Hepatocyte (in vitro differentiated cells): ENCODE results near the gene NDUFB4.

Experiments used
- CTCF ChIP-seq: fragments of 200-600 bp; sonication (generic); IDR thresholded peaks from 2 replicates; pipeline ENCODE4 v1.5.1; 2016; ENCODE audit warnings: antibody characterized with exemption, mild to moderate bottlenecking; ENCODE audit not compliant: poor library complexity
- EZH2phosphoT487 ChIP-seq: fragments of 200-600 bp; sonication (generic); IDR thresholded peaks from one replicate; pipeline ENCODE4 v1.6.1; 2018; ENCODE audit warnings: antibody characterized with exemption, mild to moderate bottlenecking, low read depth, moderate library complexity; ENCODE audit not compliant: unreplicated experiment, severe bottlenecking

DNA sequence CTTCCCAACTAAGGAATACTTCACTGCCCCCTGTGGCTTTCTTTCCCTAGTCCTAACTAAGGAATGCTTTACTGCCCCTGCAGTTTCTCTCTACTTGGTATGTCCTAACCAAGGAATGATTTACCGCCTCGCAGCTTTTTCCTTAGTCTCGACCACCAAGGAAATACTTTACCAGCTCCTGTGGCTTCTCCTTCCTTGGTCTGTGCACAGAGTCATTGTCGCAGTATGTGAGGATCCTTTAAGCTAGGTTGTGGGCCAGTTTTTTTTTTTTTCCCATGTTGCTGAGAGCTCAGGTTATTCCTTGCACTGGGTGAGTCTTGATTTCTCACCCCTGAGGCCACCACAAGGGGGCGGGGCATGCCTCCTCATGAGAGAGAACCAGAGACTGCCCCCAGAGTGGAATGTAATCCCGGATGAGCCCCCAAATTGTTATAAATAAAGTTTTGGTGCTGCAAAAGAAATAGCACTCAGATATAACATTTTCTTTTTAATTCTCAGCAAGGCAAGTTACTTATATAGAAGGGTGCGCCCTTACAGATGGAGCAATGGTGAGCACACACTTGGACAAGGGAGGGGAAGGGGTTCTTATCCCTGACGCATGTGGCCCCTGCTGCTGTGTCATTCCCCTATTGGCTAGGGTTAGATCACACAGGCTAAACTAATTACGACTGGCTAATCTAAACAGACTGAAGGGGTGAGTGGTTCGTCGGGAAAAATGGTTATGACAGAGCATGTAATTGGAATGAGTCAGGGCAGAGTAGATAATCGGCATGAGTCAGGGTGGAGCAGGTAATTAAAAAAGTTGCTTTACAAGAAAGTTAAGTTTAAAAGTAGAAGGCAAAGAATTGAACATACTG lies 27.0 kb downstream of the NDUFB4 start:
- peak; percentile 5 for TF ChIP-seq CTCF
- TF ChIP-seq EZH2phosphoT487, result no peak
